Activated CD4-positive, alpha-beta T cell treated with anti-CD3 and anti-CD28 coated beads for 4 hours (primary cell): ENCODE results near the gene OR8I2.
"Not testable (repeated sequence)": the region's sequence is repeated elsewhere in the genome, so short reads cannot be mapped to it uniquely, and the experiment has no call there.

Source experiments
- DNase-seq, 2 donors: peaks; one replicate each; pipeline ENCODE4 v3.0.0-alpha.2; 2020

The OR8I2 gene

GRCh38 chr11:56093008-56093407 lies at the start of gene OR8I2:
TSS of gene OR8I2 (plus strand) at chr11:56093308. CDS start at chr11:56093308, 0 bp downstream.
- no peak for DNase-seq

- no peak for DNase-seq
These were observed 47.6 kb upstream of the OR8I2 start for GRCh38 chr11:56045538-56045937.

GRCh38 chr11:56048480-56048879 lies 44.6 kb upstream of the OR8I2 start:
- DNase-seq, result no peak

- DNase-seq, result no peak
These were observed 43.6 kb upstream of the OR8I2 start for GRCh38 chr11:56049487-56049886.

GRCh38 chr11:56056366-56056765 lies 36.7 kb upstream of the OR8I2 start:
- DNase-seq, result not testable (repeated sequence)

GRCh38 chr11:56057661-56058237 lies 35.4 kb upstream of the OR8I2 start:
- not testable (repeated sequence) for DNase-seq

- DNase-seq, result not testable (repeated sequence)
These were observed 34.8 kb upstream of the OR8I2 start for GRCh38 chr11:56058260-56058780.

- no peak for DNase-seq
These were observed 26.1 kb upstream of the OR8I2 start for GRCh38 chr11:56066980-56067379.

GRCh38 chr11:56089697-56090096 lies 3.4 kb upstream of the OR8I2 start:
- DNase-seq, result no peak

- no peak for DNase-seq
These were observed 10.2 kb downstream of the OR8I2 start, which contains the start of gene OR8H2 for GRCh38 chr11:56103210-56103737. TSS of gene OR8H2 (plus strand) at chr11:56103687. CDS start at chr11:56105043, 1,356 bp downstream.

- no peak for DNase-seq
These were observed 29.0 kb downstream of the OR8I2 start, which contains the start of gene OR8H3 for GRCh38 chr11:56122073-56122472. TSS of gene OR8H3 (plus strand) at chr11:56122373. CDS start at chr11:56122373, 0 bp downstream.

- no peak for DNase-seq
These were observed 47.1 kb downstream of the OR8I2 start, which contains the start of gene OR8J3 for GRCh38 chr11:56140151-56140661. TSS of gene OR8J3 (minus strand) at chr11:56140201. CDS start at chr11:56137718, 2,483 bp downstream.

- DNase-seq, result not testable (repeated sequence)
These were observed 50.6 kb downstream of the OR8I2 start for GRCh38 chr11:56143681-56144080.
